Hypothalamus (tissue), 51 donors: ENCODE data around the gene FFAR2.

ENCODE experiments used
- DNase-seq, 51 donors: peaks; one replicate each; lab custom pipeline; 2025; lab: John Stamatoyannopoulos, UW

FFAR2 gene

DNA sequence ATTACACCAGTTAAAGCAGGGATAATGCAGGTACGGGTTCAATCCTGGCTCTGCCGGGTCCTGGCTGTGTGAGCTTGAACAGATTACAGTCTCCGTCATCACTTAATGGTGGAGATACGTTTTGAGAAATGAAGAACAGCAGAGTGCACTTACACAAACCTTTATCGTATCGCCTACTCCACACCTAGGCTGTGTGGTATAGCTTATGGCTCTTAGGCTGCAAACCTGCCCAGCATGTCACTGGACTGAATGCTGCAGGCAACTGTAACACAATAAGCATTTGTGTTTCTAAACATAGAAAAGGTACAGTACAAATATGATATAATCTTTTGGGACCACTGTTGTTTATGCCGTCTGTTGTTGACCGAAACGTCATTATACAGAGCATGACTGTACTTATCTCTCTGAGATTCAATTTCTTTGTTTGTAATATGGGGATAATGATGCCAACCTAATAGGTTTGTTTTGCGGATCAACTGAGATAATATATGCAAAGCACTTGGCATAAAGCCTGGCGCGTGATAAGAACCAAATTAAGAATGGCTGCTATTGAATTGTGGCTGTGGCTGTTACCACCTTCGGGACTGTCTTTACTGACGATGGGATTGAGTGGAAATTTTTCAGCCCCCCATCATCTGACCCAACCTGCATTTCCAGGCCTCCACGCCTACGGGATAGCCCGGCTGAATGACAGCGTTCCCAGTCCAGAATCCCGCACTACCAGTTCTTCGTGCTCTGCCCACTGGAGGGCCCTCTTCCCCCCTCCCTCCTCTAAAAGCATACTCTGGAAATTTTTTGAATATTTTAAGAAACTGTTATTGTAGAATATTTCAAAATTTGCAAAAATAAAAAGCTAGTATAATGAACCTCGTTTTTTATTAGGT is 31.0 kb downstream of the FFAR2 start:
- DNase-seq = no peak

DNA sequence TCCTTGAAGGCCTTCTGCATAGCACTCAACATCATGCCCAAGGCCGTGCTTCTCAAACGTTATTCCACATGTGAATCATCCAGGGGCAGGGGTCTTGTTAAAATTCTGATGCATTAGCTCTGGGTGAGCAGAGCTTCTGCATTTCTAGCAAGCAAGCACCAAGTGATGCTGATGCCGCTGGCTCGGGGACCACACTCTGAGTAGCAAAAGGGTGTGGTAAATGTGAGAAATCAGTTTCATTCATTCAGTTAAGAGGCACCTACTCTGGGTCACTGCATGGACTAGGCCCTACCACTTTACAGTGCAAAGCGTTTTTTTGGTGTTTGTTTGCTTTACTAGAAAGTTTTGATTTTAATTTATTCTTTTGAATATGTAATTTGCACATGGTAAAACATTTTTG is 35.0 kb downstream of the FFAR2 start:
- DNase-seq = no peak

DNA sequence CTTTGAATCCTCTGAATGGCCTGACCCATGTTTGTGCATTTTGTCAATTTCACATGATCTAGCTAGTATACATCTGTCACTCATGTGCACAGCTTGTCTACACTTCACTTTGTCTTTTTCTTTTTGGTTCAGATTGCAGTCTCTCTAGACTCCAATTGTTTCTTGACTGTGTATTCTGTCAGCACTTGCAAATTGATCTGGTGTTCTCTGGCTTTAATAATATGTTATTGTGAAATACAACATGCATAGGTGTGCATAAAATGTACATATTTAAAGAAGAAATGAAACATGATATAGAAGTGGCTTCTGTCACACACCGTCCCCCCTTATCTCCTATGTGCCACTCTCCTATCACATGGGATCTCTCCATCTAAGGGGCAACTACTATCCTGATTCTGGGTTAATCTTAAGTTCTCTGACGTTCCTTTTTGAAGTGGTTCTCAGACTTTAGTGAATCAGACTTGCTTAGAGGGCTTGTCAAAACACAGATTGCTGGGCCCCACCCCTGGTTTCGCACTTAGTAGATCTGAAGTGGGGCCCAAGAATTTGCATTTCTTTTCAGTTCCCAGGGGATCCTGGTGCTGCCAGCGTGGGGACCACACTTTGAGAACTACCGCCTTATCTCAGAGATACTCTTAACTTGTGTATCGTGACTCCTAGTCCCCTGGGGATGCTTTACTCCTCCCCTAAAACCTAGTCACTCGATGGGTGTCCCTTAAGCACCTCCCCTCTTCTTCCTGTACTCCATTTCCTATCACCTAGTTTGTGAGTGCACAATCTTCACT is 36.4 kb downstream of the FFAR2 start:
- no peak for DNase-seq

DNA sequence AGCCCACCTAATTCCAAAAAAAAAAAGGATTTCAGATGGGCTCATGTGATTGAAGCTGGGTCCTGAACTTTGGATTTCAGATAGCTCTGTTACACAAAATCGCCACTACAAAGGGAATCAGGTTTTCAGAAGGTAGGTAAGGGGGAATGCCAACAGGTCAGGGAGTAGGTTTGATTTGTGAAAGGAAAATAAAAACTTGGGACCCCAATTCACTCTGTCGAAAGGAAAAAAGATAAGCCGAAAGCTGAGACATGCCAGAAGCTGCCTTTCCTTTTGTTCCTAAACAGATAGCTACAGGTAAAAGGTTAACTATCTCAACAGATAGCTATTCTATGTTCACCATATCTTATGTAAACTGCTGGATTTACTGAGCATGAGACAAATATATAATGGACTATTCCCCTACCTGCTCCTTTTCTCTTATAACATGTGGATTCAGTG is 38.2 kb downstream of the FFAR2 start:
- no peak for DNase-seq

DNA sequence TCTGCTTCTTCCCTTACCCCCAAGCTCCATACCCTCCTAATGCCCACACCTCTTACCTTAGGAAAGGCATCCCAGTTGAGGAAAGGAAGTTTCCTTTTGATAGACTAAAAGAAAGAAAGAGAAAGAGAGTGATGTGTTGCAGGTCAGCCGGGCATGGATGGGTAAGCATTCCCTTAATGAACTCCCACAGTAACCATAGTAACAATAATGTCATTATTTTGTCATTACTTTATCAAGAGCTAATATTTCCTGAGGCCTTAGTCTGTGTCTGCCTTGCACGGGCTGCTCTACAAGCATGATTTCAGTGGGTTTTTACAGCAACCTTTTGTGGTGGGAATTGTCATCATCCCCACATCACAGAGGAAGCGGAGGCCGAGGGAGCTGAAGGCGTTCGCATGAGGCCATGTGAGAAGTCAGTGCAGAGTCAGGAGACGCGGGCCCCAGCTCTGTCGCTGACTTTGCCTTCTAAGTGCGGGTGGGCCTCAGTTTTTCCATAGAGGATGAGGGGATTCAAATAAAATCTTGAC is 39.7 kb downstream of the FFAR2 start:
- no peak for DNase-seq

DNA sequence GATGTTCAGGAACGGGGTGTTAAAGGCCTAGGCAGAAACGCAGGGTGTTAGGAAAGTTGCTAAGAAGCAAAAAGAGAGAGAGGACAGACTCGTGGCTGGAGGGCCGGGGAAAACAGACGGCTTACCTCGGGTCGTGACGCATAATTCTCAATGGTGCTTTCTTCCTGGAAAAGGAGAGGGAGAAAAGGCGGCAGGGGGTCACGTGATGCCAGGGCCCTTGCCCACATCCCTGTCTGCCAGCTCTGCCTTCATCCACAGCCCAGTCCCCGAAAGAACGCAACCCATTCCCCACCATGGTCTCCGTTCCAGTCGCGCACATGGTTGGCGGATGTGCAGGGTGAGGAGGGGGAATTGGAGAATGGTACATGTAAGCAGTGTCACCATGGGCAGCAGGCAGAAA is 40.6 kb downstream of the FFAR2 start:
- no peak for DNase-seq

DNA sequence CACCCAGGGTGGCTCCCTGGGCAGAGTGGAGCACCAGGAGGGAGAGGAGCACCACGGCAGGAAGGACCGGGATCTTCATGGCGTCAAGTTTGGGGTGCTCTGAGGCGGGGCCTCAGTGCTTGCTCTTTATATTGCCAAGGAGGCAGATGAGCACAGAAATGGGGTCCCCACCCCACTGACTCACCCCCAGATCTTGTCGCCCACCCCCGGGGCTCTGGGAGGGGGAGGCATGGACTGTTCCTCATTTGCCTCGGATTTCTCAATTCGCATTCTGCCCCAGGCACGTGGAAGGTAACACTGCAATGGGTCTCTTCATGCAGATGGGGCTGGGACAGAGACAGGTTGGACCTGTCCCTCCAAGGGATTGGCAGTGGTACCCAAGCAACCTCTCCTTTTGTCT is 42.3 kb downstream of the FFAR2 start, which contains the start of gene KRTDAP:
Gene KRTDAP, minus strand, starts transcription at position 101 of the 400 bp plus-strand sequence. Its CDS starts 22 bp downstream, at position 79.
- DNase-seq = no peak

DNA sequence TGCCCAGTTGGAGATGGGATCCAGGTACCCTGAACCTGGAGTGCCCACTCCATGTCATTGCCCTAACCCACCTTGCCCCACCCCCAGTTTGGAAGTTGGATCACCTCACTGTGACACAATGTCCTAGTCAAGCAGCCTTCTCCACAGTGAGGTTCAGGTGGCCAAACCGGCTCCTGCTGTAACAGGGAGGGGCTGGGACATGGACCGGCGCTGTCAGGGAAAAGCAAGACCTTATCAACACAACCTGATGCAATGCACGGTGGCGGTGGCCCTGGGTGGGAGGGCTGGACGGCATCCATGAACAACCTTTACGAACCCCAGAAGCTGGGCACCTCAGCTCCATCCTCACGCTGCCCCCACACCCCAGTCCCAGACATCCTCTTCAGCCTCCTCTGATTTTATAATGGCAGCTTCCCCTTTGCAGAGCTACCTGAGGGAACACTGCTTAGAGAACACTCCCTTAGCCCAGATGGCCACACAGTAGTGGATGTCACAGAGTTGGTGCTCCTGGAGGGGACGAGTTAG is 43.8 kb downstream of the FFAR2 start:
- no peak for DNase-seq

DNA sequence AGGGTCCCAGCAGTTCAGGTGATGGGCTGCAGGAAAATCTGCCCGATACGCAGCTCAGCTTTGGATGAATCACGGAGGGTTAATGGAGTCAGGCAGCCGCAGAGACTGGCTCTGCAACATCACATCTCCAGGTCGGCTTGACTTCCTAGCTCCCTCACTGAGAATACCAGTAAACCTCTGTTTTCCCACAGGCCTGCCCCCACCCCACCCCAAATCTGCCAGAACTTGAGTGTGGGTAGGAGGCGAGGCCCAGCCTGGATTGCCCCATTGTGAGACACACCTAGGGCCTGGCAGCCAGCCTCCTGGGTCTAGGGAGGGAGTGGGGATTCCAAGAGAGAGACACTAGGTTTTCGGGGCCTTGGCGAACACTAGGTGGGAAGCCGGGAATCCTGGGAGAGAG is 45.9 kb downstream of the FFAR2 start:
- DNase-seq = no peak

DNA sequence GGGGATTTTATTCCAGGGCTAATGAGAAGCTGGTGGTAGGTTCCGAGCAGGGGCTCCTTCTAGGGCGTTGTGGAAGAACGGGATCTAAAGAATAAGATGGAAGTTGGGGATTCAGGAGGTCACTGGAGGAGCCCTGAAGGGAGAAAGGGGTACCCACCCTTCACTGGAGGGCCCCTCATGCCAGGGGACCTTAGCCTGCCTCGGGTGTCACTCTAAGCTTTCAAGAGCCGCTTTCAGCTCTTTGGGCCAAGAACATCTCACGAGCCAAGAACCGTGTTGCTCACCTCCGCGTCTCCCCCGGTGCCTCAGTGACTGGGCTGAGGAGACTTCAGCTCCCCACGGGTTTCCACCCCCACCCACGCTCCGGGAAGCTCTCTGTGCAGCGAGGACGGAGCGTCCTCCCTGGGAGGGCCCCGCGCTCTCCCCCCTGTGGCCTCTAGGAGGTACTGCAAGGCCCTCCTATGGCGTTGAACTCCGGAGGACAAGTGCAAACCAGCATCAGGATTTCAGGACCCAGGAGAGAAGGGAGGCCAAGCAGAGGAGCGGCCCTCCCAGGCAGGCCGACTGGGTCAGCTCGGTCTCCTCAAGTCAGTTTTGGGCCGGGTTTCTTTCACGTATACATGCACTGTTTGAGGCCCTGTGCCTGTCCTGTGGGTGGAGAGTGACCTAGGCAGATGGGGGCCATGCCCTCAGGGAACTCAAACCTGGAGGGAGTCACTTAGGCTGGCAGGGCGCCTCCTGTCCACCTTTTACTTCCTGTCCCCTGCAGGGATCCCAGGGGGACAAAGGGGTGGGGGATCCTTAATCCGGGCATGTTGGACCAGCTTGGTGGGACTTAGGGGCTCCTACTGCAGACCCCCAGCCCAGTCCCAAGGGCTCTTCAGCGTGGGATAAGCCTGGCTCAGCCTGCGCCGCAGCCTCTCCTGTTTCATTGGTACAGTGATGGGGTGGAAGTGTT is 47.3 kb downstream of the FFAR2 start:
- peak in 48 of 51 donors; percentile 1 to 70 (median 29) for DNase-seq

DNA sequence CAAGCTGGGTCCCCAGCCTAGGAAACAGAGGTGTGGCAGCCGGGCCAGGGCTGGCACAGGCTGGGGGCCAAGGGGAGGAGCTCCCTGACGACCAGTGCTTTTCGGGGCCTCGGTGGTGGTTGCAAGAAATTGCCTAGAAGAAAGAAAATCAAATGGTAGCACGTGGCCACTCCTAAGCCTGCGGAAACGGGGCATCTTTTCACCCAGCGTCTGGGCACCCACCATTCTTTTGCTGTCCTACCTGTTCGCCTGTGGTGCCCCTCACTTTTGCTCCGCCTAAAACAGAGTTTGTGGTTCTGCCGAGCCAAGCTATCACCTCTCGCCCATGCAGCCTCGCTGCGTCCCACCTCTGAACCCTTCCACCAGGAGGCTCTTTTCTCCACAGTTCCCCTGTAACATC is 49.3 kb downstream of the FFAR2 start:
- no peak for DNase-seq

DNA sequence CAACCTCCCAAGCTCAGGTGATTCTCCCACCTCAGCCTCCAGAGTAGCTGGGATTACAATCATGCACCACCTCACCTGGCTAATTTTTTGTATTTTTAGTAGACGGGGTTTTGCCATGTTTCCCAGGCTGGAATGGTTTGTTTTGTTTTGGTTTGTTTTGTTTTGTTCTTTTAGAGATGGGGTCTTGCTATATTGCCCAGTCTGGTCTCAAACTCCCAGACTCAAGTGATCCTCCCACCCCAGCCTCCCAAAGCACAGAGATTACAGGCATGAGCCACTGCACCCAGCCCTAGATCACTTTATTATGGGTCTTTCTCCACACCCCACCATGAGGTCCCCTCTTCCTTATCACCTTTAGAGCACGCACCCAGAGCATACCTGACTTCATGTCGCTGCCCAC is 50.2 kb downstream of the FFAR2 start:
- DNase-seq = no peak

DNA sequence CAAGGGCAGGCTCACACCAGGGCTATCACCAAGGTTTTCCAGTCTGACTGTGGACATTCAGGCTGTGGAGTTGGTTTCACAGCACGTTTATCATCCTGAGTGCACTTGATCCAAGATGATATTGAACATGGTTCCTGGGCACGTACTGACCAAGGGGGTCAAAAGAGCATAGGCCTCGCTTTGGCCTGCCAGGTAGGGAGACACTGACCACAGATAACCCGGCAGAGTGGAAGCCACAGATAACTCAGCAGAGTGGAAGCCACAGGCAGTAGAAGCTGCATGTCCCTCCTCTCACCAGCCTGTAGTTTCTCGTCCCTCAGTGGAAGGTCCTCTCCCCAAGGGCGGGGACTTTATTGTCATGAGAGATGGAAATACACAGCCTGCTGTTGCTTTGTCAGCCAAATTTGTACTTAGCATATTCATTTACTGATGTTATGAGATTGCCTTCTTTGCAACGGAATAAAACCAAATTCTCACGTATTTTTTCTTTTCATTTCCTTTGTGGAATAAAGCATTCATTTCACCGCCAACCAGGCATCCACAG is 51.0 kb downstream of the FFAR2 start:
- no peak for DNase-seq

DNA sequence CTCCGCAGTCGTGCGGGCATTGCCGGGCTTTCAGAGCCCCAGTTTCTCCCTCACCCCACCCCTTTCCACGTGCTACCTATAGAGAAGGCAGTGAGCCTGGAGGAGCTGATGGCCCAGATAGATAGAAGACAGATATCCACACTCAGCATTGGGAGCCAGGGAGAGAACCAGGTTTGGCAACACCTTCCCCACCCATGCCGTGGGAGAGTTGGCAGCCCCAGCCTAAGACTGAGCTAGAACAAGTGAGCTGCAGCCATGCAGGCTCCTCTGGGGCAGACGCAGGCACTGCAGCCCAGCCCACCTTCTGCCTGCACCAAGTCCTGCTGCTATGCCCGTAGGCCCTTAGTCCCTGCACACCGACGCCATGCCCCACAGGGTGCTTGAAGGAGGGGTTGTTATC is 52.6 kb downstream of the FFAR2 start:
- no peak for DNase-seq
